Measurements from ENCODE around the gene NTRK2. TPM values are rescaled to one million over a fixed set of nuclear protein-coding genes. Genes with fewer than 3 reads are reported as not detected.

Gene NTRK2
- total RNA-seq, 1 donor from 2014 or later = 4.6 TPM

DNA sequence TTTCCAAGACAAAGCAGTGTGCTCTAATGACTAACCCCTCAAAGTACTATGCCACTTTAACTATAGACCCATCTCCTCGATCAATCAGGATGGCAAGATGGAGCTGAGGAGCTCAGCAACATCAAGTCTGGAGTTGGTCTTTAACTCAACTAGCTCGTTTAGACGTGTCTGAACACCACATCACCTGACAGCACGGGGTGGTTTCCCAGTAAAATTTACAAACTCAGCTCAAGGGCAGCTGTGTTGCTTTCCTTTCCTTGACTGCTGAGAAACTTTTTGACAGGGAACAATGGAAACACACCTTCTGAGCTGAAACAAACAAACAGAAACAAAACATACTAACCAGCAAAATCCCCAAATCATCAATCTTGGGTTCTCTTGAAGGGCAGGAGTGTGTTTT lies 202.5 kb downstream of the NTRK2 start:
- Histone ChIP-seq H3K9ac (ENCODE audit: low read length) (no peak overlapping the region), H3K4me2 (ENCODE audit: low read length) (no peak overlapping the region), H3K27ac (ENCODE audit: low read depth, low read length) (no peak overlapping the region), H3K4me3 (ENCODE audit: insufficient read depth, low read depth, low read length) (no peak overlapping the region), H3K27me3 (ENCODE audit: insufficient read depth, low read length) (no peaks in the 10 kb centered on the region), H4K20me1 (ENCODE audit: insufficient read depth, low read length) (no peaks in the 10 kb centered on the region), H2AFZ (ENCODE audit: low read depth, low read length) (no peak overlapping the region), H3K4me1 (ENCODE audit: insufficient read depth, low read length) (no peaks in the 10 kb centered on the region), H3K36me3 (ENCODE audit: insufficient read depth, low read length) (no peaks in the 10 kb centered on the region), H3K9me3 (ENCODE audit: insufficient read depth, low read depth, low read length) (no peaks in the 10 kb centered on the region), H3K79me2 (ENCODE audit: insufficient read depth, low read length) (no peaks in the 10 kb centered on the region)
- H3K4me1 Mint-ChIP-seq (ENCODE audit: low read depth, unreplicated experiment) = peaks cover 4% of the 10 kb centered on the region
- H3K27me3 Mint-ChIP-seq (ENCODE audit: low read depth, unreplicated experiment) = no peaks in the 10 kb centered on the region
- FAIRE-seq = no peak
- H3K27ac Mint-ChIP-seq (ENCODE audit: unreplicated experiment) = no peak overlapping the region
- TF ChIP-seq EZH2 (IDR thresholded peaks at IDR 0.05; ENCODE audit: insufficient read depth, low read length) = no peak
- TF ChIP-seq, protein P1, sequence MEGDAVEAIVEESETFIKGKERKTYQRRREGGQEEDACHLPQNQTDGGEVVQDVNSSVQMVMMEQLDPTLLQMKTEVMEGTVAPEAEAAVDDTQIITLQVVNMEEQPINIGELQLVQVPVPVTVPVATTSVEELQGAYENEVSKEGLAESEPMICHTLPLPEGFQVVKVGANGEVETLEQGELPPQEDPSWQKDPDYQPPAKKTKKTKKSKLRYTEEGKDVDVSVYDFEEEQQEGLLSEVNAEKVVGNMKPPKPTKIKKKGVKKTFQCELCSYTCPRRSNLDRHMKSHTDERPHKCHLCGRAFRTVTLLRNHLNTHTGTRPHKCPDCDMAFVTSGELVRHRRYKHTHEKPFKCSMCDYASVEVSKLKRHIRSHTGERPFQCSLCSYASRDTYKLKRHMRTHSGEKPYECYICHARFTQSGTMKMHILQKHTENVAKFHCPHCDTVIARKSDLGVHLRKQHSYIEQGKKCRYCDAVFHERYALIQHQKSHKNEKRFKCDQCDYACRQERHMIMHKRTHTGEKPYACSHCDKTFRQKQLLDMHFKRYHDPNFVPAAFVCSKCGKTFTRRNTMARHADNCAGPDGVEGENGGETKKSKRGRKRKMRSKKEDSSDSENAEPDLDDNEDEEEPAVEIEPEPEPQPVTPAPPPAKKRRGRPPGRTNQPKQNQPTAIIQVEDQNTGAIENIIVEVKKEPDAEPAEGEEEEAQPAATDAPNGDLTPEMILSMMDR (IDR thresholded peaks at IDR 0.05; ENCODE audit: insufficient read depth, low read depth, low read length) = no peak
- no peak overlapping the region for H3K4me3 Mint-ChIP-seq (ENCODE audit: unreplicated experiment)
- H3K36me3 Mint-ChIP-seq (ENCODE audit: low read depth, unreplicated experiment) = no peaks in the 10 kb centered on the region
- no peak for DNase-seq (ENCODE audit: low read depth)
- no peaks in the 10 kb centered on the region for H3K9me3 Mint-ChIP-seq (ENCODE audit: unreplicated experiment)

DNA sequence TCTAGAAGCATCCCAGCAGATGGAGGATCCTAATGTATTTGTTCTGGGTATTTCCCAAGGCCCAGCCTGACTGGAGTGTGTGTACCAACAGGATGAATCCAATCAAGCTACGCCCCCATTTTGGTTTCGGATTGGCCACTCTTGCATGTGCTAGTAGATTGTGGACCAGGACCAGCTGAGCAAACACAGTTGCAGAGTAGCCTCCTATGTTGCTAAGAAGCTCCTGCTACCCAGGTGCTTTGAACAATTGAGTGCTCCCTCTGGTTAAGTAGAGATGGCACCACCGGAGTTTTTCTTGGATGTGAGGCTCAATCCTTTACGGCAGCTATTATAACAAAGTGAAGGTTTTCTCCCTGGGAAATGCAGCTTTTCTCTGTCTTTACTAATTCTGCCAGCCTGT lies 204.5 kb downstream of the NTRK2 start:
- Histone ChIP-seq H3K4me2 (ENCODE audit: low read length) (peak overlapping the region; percentile 53), H3K9ac (ENCODE audit: low read length) (no peak overlapping the region), H3K4me3 (ENCODE audit: insufficient read depth, low read depth, low read length) (no peak overlapping the region), H3K27me3 (ENCODE audit: insufficient read depth, low read length) (no peaks in the 10 kb centered on the region), H3K79me2 (ENCODE audit: insufficient read depth, low read length) (no peaks in the 10 kb centered on the region), H3K4me1 (ENCODE audit: insufficient read depth, low read length) (no peaks in the 10 kb centered on the region), H3K36me3 (ENCODE audit: insufficient read depth, low read length) (no peaks in the 10 kb centered on the region), H2AFZ (ENCODE audit: low read depth, low read length) (peak overlapping the region; percentile 84), H3K27ac (ENCODE audit: low read depth, low read length) (no peak overlapping the region), H3K9me3 (ENCODE audit: insufficient read depth, low read depth, low read length) (no peaks in the 10 kb centered on the region), H4K20me1 (ENCODE audit: insufficient read depth, low read length) (no peaks in the 10 kb centered on the region)
- no peaks in the 10 kb centered on the region for H3K9me3 Mint-ChIP-seq (ENCODE audit: unreplicated experiment)
- DNase-seq (ENCODE audit: low read depth) (no peak), FAIRE-seq (no peak)
- no peak overlapping the region for H3K4me3 Mint-ChIP-seq (ENCODE audit: unreplicated experiment)
- no peak overlapping the region for H3K27ac Mint-ChIP-seq (ENCODE audit: unreplicated experiment)
- TF ChIP-seq EZH2 (IDR thresholded peaks at IDR 0.05; ENCODE audit: insufficient read depth, low read length) = no peak
- TF ChIP-seq, protein P1 (IDR thresholded peaks at IDR 0.05; ENCODE audit: insufficient read depth, low read depth, low read length) = no peak
- H3K27me3 Mint-ChIP-seq (ENCODE audit: low read depth, unreplicated experiment) = no peaks in the 10 kb centered on the region
- H3K4me1 Mint-ChIP-seq (ENCODE audit: low read depth, unreplicated experiment) = peaks cover 4% of the 10 kb centered on the region
- H3K36me3 Mint-ChIP-seq (ENCODE audit: low read depth, unreplicated experiment) = no peaks in the 10 kb centered on the region

DNA sequence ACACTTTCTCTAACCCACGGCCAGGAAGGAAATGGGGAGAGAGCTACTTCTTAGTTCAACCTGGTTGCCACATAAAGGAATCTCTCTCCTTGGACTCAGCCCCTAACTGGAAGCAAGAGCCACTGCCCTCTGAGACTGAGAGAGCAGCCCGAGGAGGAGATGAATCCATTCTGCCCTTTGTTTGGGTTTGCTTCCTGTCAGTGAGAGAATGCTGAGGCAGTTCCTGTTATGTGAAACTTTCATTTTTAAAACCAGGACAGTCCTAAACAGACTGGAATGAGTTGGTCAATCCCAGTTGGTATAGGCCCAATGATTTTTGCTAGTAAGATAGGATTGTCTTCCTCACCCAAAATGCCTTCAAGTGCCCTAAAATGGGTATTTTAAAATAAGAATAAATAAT lies 205.1 kb downstream of the NTRK2 start:
- TF ChIP-seq, protein P1 (IDR thresholded peaks at IDR 0.05; ENCODE audit: insufficient read depth, low read depth, low read length) = no peak
- TF ChIP-seq EZH2 (IDR thresholded peaks at IDR 0.05; ENCODE audit: insufficient read depth, low read length) = no peak

More for the DNA sequence above, 205.1 kb downstream of the NTRK2 start:
- H3K27ac ChIP-seq (ENCODE audit: low read depth, low read length) = no peak overlapping the region
- no peaks in the 10 kb centered on the region for H4K20me1 ChIP-seq (ENCODE audit: insufficient read depth, low read length)
- Mint-ChIP-seq H3K4me1 (ENCODE audit: low read depth, unreplicated experiment) (peaks cover 4% of the 10 kb centered on the region), H3K27me3 (ENCODE audit: low read depth, unreplicated experiment) (no peaks in the 10 kb centered on the region), H3K27ac (ENCODE audit: unreplicated experiment) (no peak overlapping the region), H3K36me3 (ENCODE audit: low read depth, unreplicated experiment) (no peaks in the 10 kb centered on the region), H3K4me3 (ENCODE audit: unreplicated experiment) (no peak overlapping the region), H3K9me3 (ENCODE audit: unreplicated experiment) (no peaks in the 10 kb centered on the region)
- peak overlapping the region; percentile 21 for H3K4me3 ChIP-seq (ENCODE audit: insufficient read depth, low read depth, low read length)
- H3K4me2 ChIP-seq (ENCODE audit: low read length) = peak overlapping the region; percentile 53
- peak overlapping the region; percentile 84 for H2AFZ ChIP-seq (ENCODE audit: low read depth, low read length)
- DNase-seq (ENCODE audit: low read depth) = no peak
- no peaks in the 10 kb centered on the region for H3K79me2 ChIP-seq (ENCODE audit: insufficient read depth, low read length)
- no peaks in the 10 kb centered on the region for H3K4me1 ChIP-seq (ENCODE audit: insufficient read depth, low read length)
- no peaks in the 10 kb centered on the region for H3K27me3 ChIP-seq (ENCODE audit: insufficient read depth, low read length)
- no peak for FAIRE-seq
- no peaks in the 10 kb centered on the region for H3K36me3 ChIP-seq (ENCODE audit: insufficient read depth, low read length)
- H3K9ac ChIP-seq (ENCODE audit: low read length) = no peak overlapping the region
- no peaks in the 10 kb centered on the region for H3K9me3 ChIP-seq (ENCODE audit: insufficient read depth, low read depth, low read length)
